B cell (primary cell): ENCODE measurements around the gene INHBB.

ENCODE experiments used
- EZH2 ChIP-seq: IDR thresholded peaks from 2 replicates; pipeline ENCODE4 v1.6.1; 2012; ENCODE audit warnings: borderline replicate concordance, low read depth, mild to moderate bottlenecking, moderate library complexity, low read length; ENCODE audit not compliant: insufficient read depth, poor library complexity, severe bottlenecking
- TF ChIP-seq, protein P1 (sequence below): fragments of 200-600 bp; IDR thresholded peaks from one replicate; pipeline ENCODE4 v1.8.0; 2022; ENCODE audit warnings: antibody characterized with exemption, mild to moderate bottlenecking

DNA sequence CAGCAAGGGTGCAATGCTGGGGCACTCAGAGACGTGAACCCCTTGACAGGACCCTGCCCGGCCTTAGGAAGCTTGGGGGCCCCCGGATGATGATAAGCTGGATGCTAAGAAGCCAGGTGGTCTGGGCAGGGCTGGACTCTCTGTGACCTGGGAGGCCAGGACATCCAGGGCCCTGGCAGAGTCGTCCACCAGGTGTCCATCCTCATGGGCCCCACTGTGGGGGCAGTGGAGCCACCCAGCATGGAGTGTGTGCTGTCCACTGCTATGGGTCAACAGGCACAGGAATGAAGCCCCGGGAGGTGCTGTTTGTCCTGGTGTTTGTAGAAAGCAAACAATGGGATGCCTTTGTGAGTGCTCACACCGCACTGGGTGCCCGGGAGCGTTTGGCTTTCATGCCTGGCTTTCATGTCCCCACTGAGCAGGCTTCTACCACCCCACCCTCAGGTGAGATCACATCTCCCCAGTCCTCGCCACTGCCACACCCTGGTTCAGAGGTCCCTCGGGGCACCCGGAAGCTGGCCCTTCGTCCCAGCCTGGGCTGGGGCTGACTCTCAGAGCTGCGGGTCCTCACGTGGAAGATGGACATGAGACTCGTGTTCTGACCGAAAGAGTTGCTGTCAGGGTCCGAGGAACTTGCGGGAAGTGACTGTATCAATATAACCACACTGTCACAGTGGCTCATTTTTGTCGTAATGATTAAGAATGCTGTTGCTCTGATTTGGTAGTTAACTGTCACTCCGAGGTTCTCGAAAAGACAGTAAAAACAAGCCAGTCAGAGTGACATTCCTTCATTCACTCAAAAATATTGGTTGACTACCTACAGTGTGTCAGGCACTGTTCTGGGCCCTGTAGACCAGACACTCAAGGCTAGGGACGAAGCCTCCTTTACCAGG, 53.3 kb downstream of the INHBB start:
- TF ChIP-seq, protein P1, sequence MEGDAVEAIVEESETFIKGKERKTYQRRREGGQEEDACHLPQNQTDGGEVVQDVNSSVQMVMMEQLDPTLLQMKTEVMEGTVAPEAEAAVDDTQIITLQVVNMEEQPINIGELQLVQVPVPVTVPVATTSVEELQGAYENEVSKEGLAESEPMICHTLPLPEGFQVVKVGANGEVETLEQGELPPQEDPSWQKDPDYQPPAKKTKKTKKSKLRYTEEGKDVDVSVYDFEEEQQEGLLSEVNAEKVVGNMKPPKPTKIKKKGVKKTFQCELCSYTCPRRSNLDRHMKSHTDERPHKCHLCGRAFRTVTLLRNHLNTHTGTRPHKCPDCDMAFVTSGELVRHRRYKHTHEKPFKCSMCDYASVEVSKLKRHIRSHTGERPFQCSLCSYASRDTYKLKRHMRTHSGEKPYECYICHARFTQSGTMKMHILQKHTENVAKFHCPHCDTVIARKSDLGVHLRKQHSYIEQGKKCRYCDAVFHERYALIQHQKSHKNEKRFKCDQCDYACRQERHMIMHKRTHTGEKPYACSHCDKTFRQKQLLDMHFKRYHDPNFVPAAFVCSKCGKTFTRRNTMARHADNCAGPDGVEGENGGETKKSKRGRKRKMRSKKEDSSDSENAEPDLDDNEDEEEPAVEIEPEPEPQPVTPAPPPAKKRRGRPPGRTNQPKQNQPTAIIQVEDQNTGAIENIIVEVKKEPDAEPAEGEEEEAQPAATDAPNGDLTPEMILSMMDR, result no peak
- TF ChIP-seq EZH2, result no peak
